ENCODE data around the gene ABHD14A.
"Not testable (repeated sequence)": the region's sequence is repeated elsewhere in the genome, so short reads cannot be mapped to it uniquely, and the experiment has no call there.

ABHD14A gene

DNA sequence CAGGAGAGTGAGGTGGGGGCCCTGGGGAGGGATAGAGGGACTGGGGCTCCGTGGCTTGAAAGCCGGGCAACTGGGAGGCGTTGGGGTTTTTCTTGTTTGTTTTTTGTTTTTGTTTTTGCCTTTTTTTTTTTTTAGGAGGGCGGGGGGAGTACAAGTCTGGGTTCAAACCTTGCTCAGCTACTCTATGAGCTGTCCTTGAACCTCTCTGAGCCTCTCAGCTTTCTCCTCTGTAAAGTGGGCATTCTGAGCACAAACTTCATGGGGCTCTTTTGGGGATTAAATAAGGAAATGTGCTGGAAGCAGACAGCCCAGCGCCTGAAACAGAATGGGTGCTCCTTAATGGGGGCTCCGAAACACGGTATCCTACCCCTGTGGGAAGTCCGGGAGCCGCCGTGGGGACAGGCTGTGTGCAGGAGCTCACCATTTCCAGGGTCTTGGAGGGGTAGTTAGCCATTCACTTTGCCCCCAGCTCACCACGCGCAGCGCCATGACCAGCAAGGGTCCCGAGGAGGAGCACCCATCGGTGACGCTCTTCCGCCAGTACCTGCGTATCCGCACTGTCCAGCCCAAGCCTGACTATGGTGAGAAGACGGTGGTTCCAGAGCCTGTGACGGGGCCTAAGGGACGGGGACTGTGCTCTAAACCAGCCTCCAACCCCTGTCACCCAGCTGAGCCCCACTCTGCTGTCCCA lies 8.9 kb downstream of the ABHD14A start:
- no peak for DNase-seq (ENCODE audit: low read depth)
- TF ChIP-seq, protein P1, sequence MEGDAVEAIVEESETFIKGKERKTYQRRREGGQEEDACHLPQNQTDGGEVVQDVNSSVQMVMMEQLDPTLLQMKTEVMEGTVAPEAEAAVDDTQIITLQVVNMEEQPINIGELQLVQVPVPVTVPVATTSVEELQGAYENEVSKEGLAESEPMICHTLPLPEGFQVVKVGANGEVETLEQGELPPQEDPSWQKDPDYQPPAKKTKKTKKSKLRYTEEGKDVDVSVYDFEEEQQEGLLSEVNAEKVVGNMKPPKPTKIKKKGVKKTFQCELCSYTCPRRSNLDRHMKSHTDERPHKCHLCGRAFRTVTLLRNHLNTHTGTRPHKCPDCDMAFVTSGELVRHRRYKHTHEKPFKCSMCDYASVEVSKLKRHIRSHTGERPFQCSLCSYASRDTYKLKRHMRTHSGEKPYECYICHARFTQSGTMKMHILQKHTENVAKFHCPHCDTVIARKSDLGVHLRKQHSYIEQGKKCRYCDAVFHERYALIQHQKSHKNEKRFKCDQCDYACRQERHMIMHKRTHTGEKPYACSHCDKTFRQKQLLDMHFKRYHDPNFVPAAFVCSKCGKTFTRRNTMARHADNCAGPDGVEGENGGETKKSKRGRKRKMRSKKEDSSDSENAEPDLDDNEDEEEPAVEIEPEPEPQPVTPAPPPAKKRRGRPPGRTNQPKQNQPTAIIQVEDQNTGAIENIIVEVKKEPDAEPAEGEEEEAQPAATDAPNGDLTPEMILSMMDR (IDR thresholded peaks at IDR 0.05; ENCODE audit: control insufficient read depth, extremely low read depth, insufficient read depth): no peak
- peak overlapping the region; percentile 66 for H3K4me3 ChIP-seq (ENCODE audit: low read depth, low read length)

DNA sequence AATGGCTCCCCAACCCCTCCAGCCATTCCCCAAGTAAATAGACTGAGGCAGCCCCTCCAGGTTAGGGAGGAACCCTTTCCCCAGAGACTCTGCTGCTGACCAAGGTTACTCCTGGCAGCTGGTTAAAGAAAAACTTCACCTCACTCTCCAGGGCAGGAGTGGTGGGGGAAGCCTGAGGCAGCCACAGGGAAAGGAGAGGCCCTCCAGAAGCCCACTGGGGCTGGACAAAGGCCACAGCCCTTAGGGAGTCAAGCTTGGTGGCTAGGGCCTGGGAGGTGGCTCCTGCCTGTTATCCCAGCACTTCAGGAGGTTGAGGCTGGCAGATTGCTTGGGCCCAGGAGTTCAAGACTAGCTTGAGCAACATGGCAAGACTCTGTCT lies 9.4 kb downstream of the ABHD14A start:
- DNase-seq (ENCODE audit: low read depth): no peak
- TF ChIP-seq, protein P1 (IDR thresholded peaks at IDR 0.05; ENCODE audit: control insufficient read depth, extremely low read depth, insufficient read depth): no peak
- H3K4me3 ChIP-seq (ENCODE audit: low read depth, low read length): peak overlapping the region; percentile 66

DNA sequence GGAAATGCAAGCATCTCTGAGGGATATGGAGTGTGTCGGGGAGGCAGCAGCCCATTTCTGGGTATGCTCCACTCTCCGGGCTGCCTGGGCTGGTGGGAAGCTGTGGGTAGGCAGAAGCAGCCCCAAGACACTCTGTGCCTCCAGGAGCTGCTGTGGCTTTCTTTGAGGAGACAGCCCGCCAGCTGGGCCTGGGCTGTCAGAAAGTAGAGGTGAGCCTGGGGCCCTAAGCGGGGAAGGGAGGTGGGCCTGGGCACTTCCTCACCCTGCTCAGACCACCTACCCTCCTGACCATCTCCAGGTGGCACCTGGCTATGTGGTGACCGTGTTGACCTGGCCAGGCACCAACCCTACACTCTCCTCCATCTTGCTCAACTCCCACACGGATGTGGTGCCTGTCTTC lies 10.2 kb downstream of the ABHD14A start:
- no peak overlapping the region for H3K4me3 ChIP-seq (ENCODE audit: low read depth, low read length)
- DNase-seq (ENCODE audit: low read depth): no peak
- TF ChIP-seq, protein P1 (IDR thresholded peaks at IDR 0.05; ENCODE audit: control insufficient read depth, extremely low read depth, insufficient read depth): no peak

DNA sequence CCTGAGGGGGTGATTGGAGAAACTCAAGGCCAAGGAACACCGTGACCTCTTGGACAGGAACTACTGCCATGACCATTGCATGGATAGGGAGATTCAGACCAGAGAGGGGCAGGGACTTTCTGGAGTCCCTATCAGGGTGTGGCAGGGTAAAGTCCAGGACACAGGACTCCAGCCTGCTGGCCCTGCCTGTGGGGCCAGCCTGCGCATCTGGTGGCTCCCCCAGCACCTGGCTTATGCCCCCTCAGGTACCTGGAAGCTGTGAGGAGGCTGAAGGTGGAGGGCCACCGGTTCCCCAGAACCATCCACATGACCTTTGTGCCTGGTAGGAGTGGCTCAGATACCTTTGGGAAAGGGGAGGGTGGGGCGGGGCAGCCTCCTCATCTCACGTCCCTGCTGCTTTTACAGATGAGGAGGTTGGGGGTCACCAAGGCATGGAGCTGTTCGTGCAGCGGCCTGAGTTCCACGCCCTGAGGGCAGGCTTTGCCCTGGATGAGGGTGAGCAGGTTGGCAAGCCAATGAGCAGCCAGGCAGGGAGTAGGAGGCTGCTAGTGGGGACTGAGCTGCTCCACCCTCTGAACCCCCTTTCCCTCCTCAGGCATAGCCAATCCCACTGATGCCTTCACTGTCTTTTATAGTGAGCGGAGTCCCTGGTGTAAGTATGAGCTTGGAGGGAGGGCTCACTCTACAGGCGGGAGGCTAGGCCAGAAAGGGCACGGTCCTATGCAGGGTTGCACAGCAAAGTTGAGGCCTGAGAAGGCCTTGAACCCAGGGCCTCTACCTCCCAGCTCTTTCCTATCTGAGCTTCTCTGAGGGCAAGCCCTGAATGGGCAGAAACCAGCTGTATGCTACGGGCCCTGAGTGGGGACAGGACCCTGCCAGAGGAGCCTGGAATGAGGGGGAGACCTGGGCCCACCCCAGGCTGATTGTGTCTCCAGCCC lies 11.4 kb downstream of the ABHD14A start:
- no peak overlapping the region for H3K4me3 ChIP-seq (ENCODE audit: low read depth, low read length)
- DNase-seq (ENCODE audit: low read depth): no peak
- TF ChIP-seq, protein P1 (IDR thresholded peaks at IDR 0.05; ENCODE audit: control insufficient read depth, extremely low read depth, insufficient read depth): no peak

DNA sequence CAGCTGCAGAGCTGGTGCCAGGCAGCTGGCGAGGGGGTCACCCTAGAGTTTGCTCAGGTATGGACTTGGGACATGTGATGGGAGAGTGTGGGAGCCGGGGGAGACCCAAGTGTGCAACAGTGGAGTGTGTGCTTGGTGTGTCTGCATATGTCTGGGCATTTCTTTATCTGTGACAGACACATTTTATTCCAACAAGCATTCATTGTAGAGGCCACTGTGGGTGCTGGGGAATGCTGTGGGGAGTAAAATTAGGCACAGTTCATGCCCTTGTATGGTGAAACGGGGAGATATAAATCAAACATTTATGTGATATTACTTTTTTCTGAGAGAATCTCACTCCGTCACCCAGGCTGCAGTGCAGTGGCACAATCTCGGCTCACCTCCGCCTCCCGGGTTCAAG lies 12.7 kb downstream of the ABHD14A start:
- no peak for DNase-seq (ENCODE audit: low read depth)
- TF ChIP-seq, protein P1 (IDR thresholded peaks at IDR 0.05; ENCODE audit: control insufficient read depth, extremely low read depth, insufficient read depth): no peak
- H3K4me3 ChIP-seq (ENCODE audit: low read depth, low read length): no peak overlapping the region

DNA sequence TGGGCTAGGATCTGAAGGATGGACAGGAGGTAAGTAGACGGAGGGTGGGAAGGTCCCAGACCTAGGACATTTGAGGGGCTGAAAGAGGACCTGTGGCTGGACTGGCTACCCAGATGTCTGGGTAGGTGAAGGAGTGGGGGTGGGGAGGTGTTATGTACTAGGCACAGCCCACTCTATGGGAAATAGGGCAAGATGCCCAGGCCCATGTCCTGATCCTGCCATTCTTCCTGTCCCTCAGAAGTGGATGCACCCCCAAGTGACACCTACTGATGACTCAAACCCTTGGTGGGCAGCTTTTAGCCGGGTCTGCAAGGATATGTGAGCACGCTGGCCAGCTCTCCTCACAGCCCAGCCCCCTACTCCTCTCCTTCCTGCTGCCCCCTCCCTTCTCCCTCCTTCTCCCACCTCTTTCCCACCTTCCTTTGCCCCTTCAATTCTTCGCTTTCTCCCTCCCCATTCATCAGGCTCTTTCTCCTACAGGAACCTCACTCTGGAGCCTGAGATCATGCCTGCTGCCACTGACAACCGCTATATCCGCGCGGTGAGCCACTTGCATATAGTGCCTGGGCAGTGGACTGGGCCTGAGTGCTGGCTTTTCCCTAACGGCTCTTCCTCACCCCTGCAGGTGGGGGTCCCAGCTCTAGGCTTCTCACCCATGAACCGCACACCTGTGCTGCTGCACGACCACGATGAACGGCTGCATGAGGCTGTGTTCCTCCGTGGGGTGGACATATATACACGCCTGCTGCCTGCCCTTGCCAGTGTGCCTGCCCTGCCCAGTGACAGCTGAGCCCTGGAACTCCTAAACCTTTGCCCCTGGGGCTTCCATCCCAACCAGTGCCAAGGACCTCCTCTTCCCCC lies 13.7 kb downstream of the ABHD14A start:
- no peak for DNase-seq (ENCODE audit: low read depth)
- TF ChIP-seq, protein P1 (IDR thresholded peaks at IDR 0.05; ENCODE audit: control insufficient read depth, extremely low read depth, insufficient read depth): no peak

DNA sequence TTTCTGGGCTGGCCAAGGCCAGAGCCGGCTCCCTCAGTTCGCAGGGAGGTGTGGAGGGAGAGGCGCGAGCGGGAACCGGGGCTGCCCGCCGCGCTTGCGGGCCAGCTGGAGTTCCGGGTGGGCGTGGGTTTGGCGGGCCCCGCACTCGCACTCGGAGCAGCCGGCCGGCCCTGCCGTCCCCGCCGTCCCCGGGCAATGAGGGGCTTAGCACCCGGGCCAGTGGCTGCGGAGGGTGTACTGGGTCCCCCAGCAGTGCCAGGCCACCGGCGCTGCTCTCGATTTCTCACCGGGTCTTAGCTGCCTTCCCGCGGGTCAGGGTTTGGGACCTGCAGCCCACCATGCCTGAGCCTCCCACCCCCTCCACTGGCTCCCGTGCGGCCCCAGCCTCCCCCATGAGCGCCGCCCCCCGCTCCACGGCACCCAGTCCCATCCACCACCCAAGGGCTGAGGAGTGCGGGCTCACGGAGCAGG lies 15.7 kb downstream of the ABHD14A start:
- not testable (repeated sequence) for H3K4me3 ChIP-seq (ENCODE audit: low read depth, low read length); DNase-seq (ENCODE audit: low read depth)

More for the DNA sequence above, 13.7 kb downstream of the ABHD14A start:
- no peak overlapping the region for H3K4me3 ChIP-seq (ENCODE audit: low read depth, low read length)

Data from LNCaP clone FGC (cell line).